H1 (cell line): Measurements from ENCODE around the gene HMCN1. TPM values are rescaled to one million over a fixed set of nuclear protein-coding genes. Genes with fewer than 3 reads are reported as not detected.

Source experiments
- CTCF ChIA-PET: fragments of 300-600 bp; sonication (Branson Sonifier 250); formaldehyde crosslinking; loops from one replicate; lab custom pipeline; 2021; ENCODE audit not compliant: partially characterized antibody; lab: Charles Lee
- POLR2A ChIA-PET: fragments of 300-600 bp; sonication (Branson Sonifier 250); formaldehyde crosslinking; loops from one replicate; lab custom pipeline; 2021; ENCODE audit warnings: inconsistent platforms; ENCODE audit not compliant: partially characterized antibody; lab: Charles Lee
- DNase-seq, 2 experiments: peaks; one replicate each; pipeline versions ENCODE4 v3.0.0 to v3.0.0-alpha.2; 2010 to 2022; ENCODE audit warnings: low spot score in 2 of 2, low read depth in 1 of 2, mixed read lengths in 1 of 2
- FAIRE-seq: peaks from 2 replicates; lab custom pipeline; 2011; peaks lifted over from hg19 to GRCh38; lab: Jason Lieb, UNC
- H2AFZ ChIP-seq: 2 replicates; pipeline ENCODE4 v1.8.1; 2012; ENCODE audit warnings: low read length, inconsistent platforms
- H2AK5ac ChIP-seq: 2 replicates; pipeline ENCODE4 v1.6.1; 2013; ENCODE audit warnings: low read depth, low read length
- H2BK120ac ChIP-seq: replicated peaks from 2 replicates; pipeline ENCODE3; 2013; ENCODE audit warnings: low read depth, low read length, inconsistent platforms
- H2BK12ac ChIP-seq: 2 replicates; pipeline ENCODE4 v1.6.1; 2013; ENCODE audit warnings: low read depth, low read length
- H2BK15ac ChIP-seq: 2 replicates; pipeline ENCODE4 v1.6.1; 2013; ENCODE audit warnings: low read length
- H2BK20ac ChIP-seq: 2 replicates; pipeline ENCODE4 v1.6.1; 2013; ENCODE audit warnings: low read length
- H2BK5ac ChIP-seq: 2 replicates; pipeline ENCODE4 v1.6.1; 2013; ENCODE audit warnings: low read depth, low read length
- H3K14ac ChIP-seq: 2 replicates; pipeline ENCODE4 v1.6.1; 2013; ENCODE audit warnings: inconsistent platforms; ENCODE audit not compliant: insufficient read length
- H3K18ac ChIP-seq: 2 replicates; pipeline ENCODE4 v1.6.1; 2013; ENCODE audit warnings: low read length; ENCODE audit errors: extremely low read depth
- H3K23ac ChIP-seq: 2 replicates; pipeline ENCODE4 v1.6.1; 2013; ENCODE audit warnings: inconsistent platforms; ENCODE audit not compliant: insufficient read length
- H3K23me2 ChIP-seq: 2 replicates; pipeline ENCODE4 v1.6.1; 2013; ENCODE audit warnings: low read depth, low read length
- H3K27ac ChIP-seq: 2 replicates; pipeline ENCODE4 v1.6.1; 2011; ENCODE audit warnings: low read depth, low read length, inconsistent platforms
- H3K27me3 ChIP-seq, 4 experiments: replicated peaks in 1 of 4; 1 replicate in 1 of 4; 2 replicates in 3 of 4; pipeline versions ENCODE4 v1.6.1 to v1.8.1; 2011 to 2013; ENCODE audit warnings: low read length in 3 of 4, mild to moderate bottlenecking in 3 of 4, inconsistent platforms in 2 of 4, mixed read lengths in 2 of 4, moderate library complexity in 1 of 4; ENCODE audit not compliant: control insufficient read depth in 3 of 4, insufficient read depth in 3 of 4; ENCODE audit errors: extremely low read depth in 1 of 4
- H3K36me3 ChIP-seq, 4 experiments: 2 replicates each; pipeline versions ENCODE4 v1.6.1 to v1.8.1; 2011 to 2013; ENCODE audit warnings: mild to moderate bottlenecking in 4 of 4, low read length in 3 of 4, moderate library complexity in 2 of 4, control low read depth in 1 of 4, inconsistent platforms in 1 of 4; ENCODE audit not compliant: insufficient read depth in 4 of 4, control insufficient read depth in 2 of 4
- H3K4ac ChIP-seq: replicated peaks from 2 replicates; pipeline ENCODE3; 2013; ENCODE audit warnings: low read length, low read depth, mixed read lengths, inconsistent platforms; ENCODE audit not compliant: insufficient read length
- H3K4me1 ChIP-seq, 4 experiments: replicated peaks in 1 of 4; 1 replicate in 1 of 4; 2 replicates in 3 of 4; pipeline versions ENCODE4 v1.6.1 to v1.8.1; 2011 to 2013; ENCODE audit warnings: low read length in 3 of 4, inconsistent platforms in 2 of 4, mixed read lengths in 1 of 4; ENCODE audit not compliant: insufficient read depth in 4 of 4, control insufficient read depth in 3 of 4
- H3K4me2 ChIP-seq, 2 experiments: 2 replicates each; pipeline versions ENCODE4 v1.6.1 to v1.8.1; 2011 to 2013; ENCODE audit warnings: low read depth in 2 of 2, low read length in 2 of 2, control low read depth in 1 of 2, inconsistent platforms in 1 of 2, mild to moderate bottlenecking in 1 of 2; ENCODE audit not compliant: insufficient read depth in 1 of 2
- H3K4me3 ChIP-seq, 4 experiments: fragments of 200-600, 300-600 bp in 1 of 4; sonication (generic), shearing (Covaris generic), sonication (Bioruptor Twin) in 1 of 4; 2 replicates each; pipeline versions ENCODE4 v1.5.1 to v1.8.1; 2011 to 2016; ENCODE audit warnings: low read length in 4 of 4, low read depth in 3 of 4, control low read depth in 2 of 4, inconsistent platforms in 2 of 4, mild to moderate bottlenecking in 2 of 4, mixed read lengths in 1 of 4, moderate library complexity in 1 of 4; ENCODE audit not compliant: insufficient read depth in 2 of 4; ENCODE audit errors: extremely low read depth in 1 of 4
- H3K56ac ChIP-seq: replicated peaks from 2 replicates; pipeline ENCODE3; 2013; ENCODE audit warnings: low read depth, mild to moderate bottlenecking, mixed read lengths, low read length, inconsistent platforms; ENCODE audit not compliant: insufficient read length
- H3K79me1 ChIP-seq: 2 replicates; pipeline ENCODE4 v1.6.1; 2013; ENCODE audit warnings: low read depth, low read length, control low read depth
- H3K79me2 ChIP-seq, 2 experiments: 2 replicates each; pipeline versions ENCODE4 v1.6.1 to v1.8.1; 2012 to 2013; ENCODE audit warnings: low read length in 2 of 2, mild to moderate bottlenecking in 2 of 2, inconsistent platforms in 1 of 2; ENCODE audit not compliant: insufficient read depth in 2 of 2, control insufficient read depth in 1 of 2
- H3K9ac ChIP-seq, 4 experiments: replicated peaks in 1 of 4; 1 replicate in 1 of 4; 2 replicates in 3 of 4; pipeline versions ENCODE4 v1.6.1 to v1.8.1; 2011 to 2013; ENCODE audit warnings: low read depth in 3 of 4, low read length in 3 of 4, control low read depth in 2 of 4, mild to moderate bottlenecking in 2 of 4, moderate library complexity in 2 of 4, inconsistent platforms in 1 of 4; ENCODE audit errors: extremely low read depth in 1 of 4
- H3K9me3 ChIP-seq, 2 experiments: 2 replicates each; pipeline versions ENCODE4 v1.6.1 to v1.8.1; 2012 to 2013; ENCODE audit warnings: mild to moderate bottlenecking in 2 of 2, moderate library complexity in 2 of 2, control low read depth in 1 of 2, inconsistent platforms in 1 of 2, low read depth in 1 of 2, low read length in 1 of 2, mixed read lengths in 1 of 2; ENCODE audit not compliant: insufficient read depth in 2 of 2
- H4K20me1 ChIP-seq, 2 experiments: replicated peaks in 1 of 2; 2 replicates each; pipeline versions ENCODE3 to v1.8.1; 2011 to 2013; ENCODE audit warnings: inconsistent platforms in 2 of 2, low read length in 2 of 2, mild to moderate bottlenecking in 1 of 2; ENCODE audit not compliant: insufficient read depth in 2 of 2, control insufficient read depth in 1 of 2
- H4K5ac ChIP-seq: 2 replicates; pipeline ENCODE4 v1.6.1; 2013; ENCODE audit warnings: low read length, low read depth, mixed read lengths, inconsistent platforms; ENCODE audit not compliant: insufficient read length
- H4K8ac ChIP-seq: 2 replicates; pipeline ENCODE4 v1.8.0; 2013; ENCODE audit warnings: mild to moderate bottlenecking, moderate library complexity, low read length, inconsistent platforms; ENCODE audit not compliant: insufficient read depth; ENCODE audit errors: extremely low read depth
- H4K91ac ChIP-seq: replicated peaks from 2 replicates; pipeline ENCODE3; 2013; ENCODE audit warnings: low read length, mixed read lengths, inconsistent platforms; ENCODE audit not compliant: insufficient read length
- ATF3 ChIP-seq: IDR thresholded peaks from 2 replicates; pipeline ENCODE4 v1.6.1; 2011; ENCODE audit warnings: low read depth, mild to moderate bottlenecking, low read length; ENCODE audit not compliant: insufficient read depth
- E2F6 ChIP-seq: IDR thresholded peaks from 2 replicates; pipeline ENCODE4 v1.6.1; 2012; ENCODE audit warnings: inconsistent platforms
- KDM1A ChIP-seq: fragments of 200-600, 300-600 bp; sonication (generic); IDR thresholded peaks from 2 replicates; pipeline ENCODE4 v1.7.1; 2016; ENCODE audit warnings: mild to moderate bottlenecking, low read length, borderline replicate concordance
- RBBP5 ChIP-seq: IDR thresholded peaks from 2 replicates; pipeline ENCODE4 v1.7.1; 2012; ENCODE audit warnings: low read depth, mild to moderate bottlenecking, inconsistent platforms, low read length, moderate library complexity, borderline replicate concordance
- RXRA ChIP-seq: IDR thresholded peaks from 2 replicates; pipeline ENCODE4 v1.6.1; 2011; ENCODE audit warnings: low read depth, mild to moderate bottlenecking, low read length, moderate library complexity; ENCODE audit not compliant: insufficient read depth
- SIN3A ChIP-seq, 2 experiments: IDR thresholded peaks in 1 of 2; conservative IDR thresholded peaks in 1 of 2; 2 replicates each; pipeline ENCODE4 v1.6.1; 2011 to 2012; ENCODE audit warnings: low read length in 2 of 2, improper control_type of control experiment in 1 of 2, low read depth in 1 of 2, mild to moderate bottlenecking in 1 of 2
- TBP ChIP-seq: IDR thresholded peaks from 2 replicates; pipeline ENCODE4 v1.6.1; 2011; ENCODE audit warnings: low read depth, low read length, improper control_type of control experiment
- TEAD4 ChIP-seq: IDR thresholded peaks from 2 replicates; pipeline ENCODE4 v1.6.1; 2012; ENCODE audit warnings: low read depth, low read length, inconsistent platforms, mixed read lengths
- YY1 ChIP-seq: IDR thresholded peaks from 2 replicates; pipeline ENCODE4 v1.6.1; 2011; ENCODE audit warnings: low read depth, mild to moderate bottlenecking, low read length
- WGBS, 2 experiments: shearing (Covaris generic) in 1 of 2; methylation state at CpG; one replicate each; pipeline versions ENCODE4 v1.1.6 to v1.1.7; 2013 to 2015; ENCODE audit warnings: low lambda C conversion rate in 2 of 2, mixed read lengths in 2 of 2, inconsistent platforms in 1 of 2, low coverage in 1 of 2, missing lambda C conversion rate in 1 of 2; ENCODE audit not compliant: insufficient replicate concordance in 2 of 2, insufficient coverage in 1 of 2, insufficient read length in 1 of 2; ENCODE audit errors: extremely low coverage in 1 of 2, missing lambda C conversion rate in 1 of 2; 5-methylcytosine and 5-hydroxymethylcytosine counted together
- polyA plus RNA-seq, 7 experiments: library from polyadenylated mRNA; depleted of rRNA in 3 of 7; stranded (reverse) in 5 of 7; unstranded in 2 of 7; fragments of >200 nt in 5 of 7; fragments of 200-250 nt in 2 of 7; gene quantifications; 1 replicate in 5 of 7; 2 replicates in 1 of 7; 4 replicates in 1 of 7; pipeline versions ENCODE4 v1.2.1 to v1.2.3, GENCODE V29; 2011 to 2013; ENCODE audit warnings: missing spikeins in 2 of 7, mixed read lengths in 2 of 7
- total RNA-seq: library from RNA; stranded (reverse); fragmentation: NEBNext Ultra II Directional; extraction: Animal tissue kit (Norgen Biotek cat#: 25700); gene quantifications from 2 replicates; pipeline ENCODE4 v1.2.1, GENCODE V29; 2021
- TF ChIP-seq, protein P1 (sequence below): IDR thresholded peaks from 2 replicates; pipeline ENCODE4 v1.6.1; 2011; ENCODE audit warnings: low read length, improper control_type of control experiment

Gene HMCN1
- total and polyA plus RNA-seq, 2 of the 8 experiments (the other 6 are each of a cell fraction or from before 2014, with no cell fraction given), result 13.8 to 14.6 TPM

- Histone ChIP-seq H3K18ac (no peak overlapping the region), H3K4me3 (no peak overlapping the region), H2AFZ (no peak overlapping the region), H2BK20ac (no peak overlapping the region), H4K20me1 (no peaks in the 10 kb centered on the region), H4K91ac (no peak overlapping the region), H3K9ac (no peak overlapping the region), H3K14ac (no peak overlapping the region), H2BK15ac (peak overlapping the region; percentile 65; the same call in 1 of the 2 replicates), H2BK120ac (no peak overlapping the region), H3K79me2 (no peaks in the 10 kb centered on the region), H3K27me3 (peaks cover 0 to 1% (median 0%) of the 10 kb centered on the region in 4 experiments; a peak in 1 of 7 replicates), H3K36me3 (no peaks in the 10 kb centered on the region), H3K4ac (no peak overlapping the region), H4K5ac (no peak overlapping the region), H3K23me2 (no peaks in the 10 kb centered on the region), H2AK5ac (0 out of 2 replicates have a peak overlapping the region, but pooled peaks have one; percentile 49), H3K27ac (no peak overlapping the region), H3K23ac (no peak overlapping the region), H4K8ac (no peak overlapping the region), H2BK5ac (no peak overlapping the region), H2BK12ac (no peak overlapping the region), H3K4me2 (no peak overlapping the region), H3K79me1 (no peaks in the 10 kb centered on the region), H3K9me3 (no peaks in the 10 kb centered on the region), H3K4me1 (no peaks in the 10 kb centered on the region), H3K56ac (no peak overlapping the region)
- DNase-seq (no peak), FAIRE-seq (no peak)
- ChIA-PET CTCF (interaction anchor here (0.7 kb wide), 1 partner anchor 12 kb away, joined by 3 read pairs; no protein-coding TSS in a partner anchor), POLR2A (no interaction called here)
- WGBS, 2 experiments, result 86% methylated on average over 2 of the region's 2 CpGs; no CpG with 5 or more reads in 1 of the 2 experiments
- TF ChIP-seq ATF3 (no peak), TEAD4 (no peak), E2F6 (no peak), SIN3A (conservative IDR thresholded peaks at IDR 0.05 in 1 of 2, IDR thresholded peaks at IDR 0.05 in 1 of 2; ENCODE audit: low read depth in 1 of 2, low read length in 2 of 2) (no peak), RXRA (no peak), RBBP5 (no peak), YY1 (no peak), KDM1A (no peak), TBP (no peak)
- TF ChIP-seq, protein P1, sequence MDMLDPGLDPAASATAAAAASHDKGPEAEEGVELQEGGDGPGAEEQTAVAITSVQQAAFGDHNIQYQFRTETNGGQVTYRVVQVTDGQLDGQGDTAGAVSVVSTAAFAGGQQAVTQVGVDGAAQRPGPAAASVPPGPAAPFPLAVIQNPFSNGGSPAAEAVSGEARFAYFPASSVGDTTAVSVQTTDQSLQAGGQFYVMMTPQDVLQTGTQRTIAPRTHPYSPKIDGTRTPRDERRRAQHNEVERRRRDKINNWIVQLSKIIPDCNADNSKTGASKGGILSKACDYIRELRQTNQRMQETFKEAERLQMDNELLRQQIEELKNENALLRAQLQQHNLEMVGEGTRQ, result no peak
These were observed 497.8 kb downstream of the HMCN1 start for GRCh38 chr1:186231861-186232436.
